Skeletal muscle cell (primary cell): Measurements from ENCODE around the gene MAGED1.
"Not testable (repeated sequence)": the region's sequence is repeated elsewhere in the genome, so short reads cannot be mapped to it uniquely, and the experiment has no call there.

Experiments used
- DNase-seq: peaks from one replicate; pipeline ENCODE4 v3.0.0-alpha.2; 2010; ENCODE audit warnings: low read depth
- H3K4me3 ChIP-seq: 2 replicates; pipeline ENCODE4 v1.5.1; 2011; ENCODE audit warnings: low read depth, mild to moderate bottlenecking, control low read depth, low read length, moderate library complexity

The MAGED1 gene

GRCh38 chrX:51891821-51892551 lies 1.4 kb upstream of the MAGED1 start:
- peak; percentile 74 for DNase-seq
- H3K4me3 ChIP-seq: no peak overlapping the region

- DNase-seq: no peak
- H3K4me3 ChIP-seq: peak overlapping the region; percentile 67
Measured at GRCh38 chrX:51893931-51894696, 691 bp downstream of the MAGED1 start.

- peak overlapping the region; percentile 67 for H3K4me3 ChIP-seq
- DNase-seq: no peak
Measured at GRCh38 chrX:51894697-51895336, 1.4 kb downstream of the MAGED1 start.

GRCh38 chrX:51896626-51897025 lies 3.2 kb downstream of the MAGED1 start:
- DNase-seq: no peak
- peak overlapping the region; percentile 67 for H3K4me3 ChIP-seq

- no peak for DNase-seq
- no peak overlapping the region for H3K4me3 ChIP-seq
Measured at GRCh38 chrX:51899741-51900140, 6.3 kb downstream of the MAGED1 start.

GRCh38 chrX:51902510-51903050 lies 9.2 kb downstream of the MAGED1 start:
- H3K4me3 ChIP-seq: no peak overlapping the region
- DNase-seq: no peak

- not testable (repeated sequence) for H3K4me3 ChIP-seq, DNase-seq
Measured at GRCh38 chrX:51905152-51905551, 11.7 kb downstream of the MAGED1 start.

- DNase-seq: no peak
- H3K4me3 ChIP-seq: no peak overlapping the region
Measured at GRCh38 chrX:51905711-51906110, 12.3 kb downstream of the MAGED1 start.

- DNase-seq: no peak
- no peak overlapping the region for H3K4me3 ChIP-seq
Measured at GRCh38 chrX:51917604-51918003, 24.2 kb downstream of the MAGED1 start.

- no peak overlapping the region for H3K4me3 ChIP-seq
- no peak for DNase-seq
Measured at GRCh38 chrX:51922561-51922960, 29.1 kb downstream of the MAGED1 start.

- no peak overlapping the region for H3K4me3 ChIP-seq
- DNase-seq: no peak
Measured at GRCh38 chrX:51931566-51932150, 38.2 kb downstream of the MAGED1 start.
